OCI-LY3 (cell line): ENCODE measurements around the gene HSD3B7.

Experiments used
- H2AFZ ChIP-seq: fragments of 200-600, 300-600 bp; shearing (Covaris generic); 2 replicates; pipeline ENCODE4 v1.6.0; 2014; ENCODE audit warnings: antibody characterized with exemption, low read depth, low read length
- H3K27ac ChIP-seq: fragments of 200-600, 300-600 bp; sonication (generic); 2 replicates; pipeline ENCODE4 v1.5.1; 2014; ENCODE audit warnings: mild to moderate bottlenecking, low read length, moderate library complexity, mixed read lengths
- H3K27me3 ChIP-seq: fragments of 200-600, 300-600 bp; sonication (generic); 2 replicates; pipeline ENCODE4 v1.6.1; 2014; ENCODE audit warnings: low read depth, low read length, mixed read lengths
- H3K36me3 ChIP-seq: fragments of 200-600, 300-600 bp; sonication (generic); replicated peaks from 2 replicates; pipeline ENCODE3; 2014; ENCODE audit warnings: low read depth, low read length, mixed read lengths
- H3K4me1 ChIP-seq: fragments of 300-600, 200-600 bp; sonication (generic); 2 replicates; pipeline ENCODE4 v1.6.1; 2014; ENCODE audit warnings: low read length, mixed read lengths
- H3K4me2 ChIP-seq: fragments of 200-600, 300-600 bp; sonication (generic); 2 replicates; pipeline ENCODE4 v1.6.1; 2014; ENCODE audit warnings: low read length, mixed read lengths
- H3K4me3 ChIP-seq: fragments of 300-600, 200-600 bp; sonication (generic); 2 replicates; pipeline ENCODE4 v1.5.1; 2014; ENCODE audit warnings: antibody characterized with exemption, mild to moderate bottlenecking, low read length, moderate library complexity
- H3K79me2 ChIP-seq: fragments of 300-600, 200-600 bp; shearing (Covaris generic); 2 replicates; pipeline ENCODE4 v1.6.1; 2014; ENCODE audit warnings: mild to moderate bottlenecking, low read length, mixed read lengths
- H3K9ac ChIP-seq: fragments of 300-600, 200-600 bp; shearing (Covaris generic); 2 replicates; pipeline ENCODE4 v1.6.0; 2014; ENCODE audit warnings: mild to moderate bottlenecking, low read length, moderate library complexity
- H3K9me3 ChIP-seq: fragments of 200-600, 300-600 bp; shearing (Covaris generic); 2 replicates; pipeline ENCODE4 v1.6.1; 2014; ENCODE audit warnings: low read length, mixed read lengths; ENCODE audit not compliant: insufficient read depth
- H4K20me1 ChIP-seq: fragments of 200-600, 300-600 bp; sonication (generic); 2 replicates; pipeline ENCODE4 v1.6.1; 2016; ENCODE audit warnings: low read length, mixed read lengths; ENCODE audit not compliant: insufficient read depth
- CTCF ChIP-seq: fragments of 200-600, 300-600 bp; sonication (generic); IDR thresholded peaks from 2 replicates; pipeline ENCODE4 v1.5.1; 2014; ENCODE audit warnings: antibody characterized with exemption, low read length, low read depth
- EZH2phosphoT487 ChIP-seq: fragments of 200-600 bp; shearing (Covaris generic); IDR thresholded peaks from 2 replicates; pipeline ENCODE4 v1.6.1; 2018; ENCODE audit warnings: antibody characterized with exemption, mixed run types, low read depth

HSD3B7 gene

GRCh38 chr16:30980959-30981358 lies 4.0 kb upstream of the HSD3B7 start:
- H3K36me3 ChIP-seq: peaks cover 26% of the 10 kb centered on the region
- no peak overlapping the region for H3K4me2 ChIP-seq
- no peak overlapping the region for H3K9ac ChIP-seq
- TF ChIP-seq EZH2phosphoT487: no peak
- no peaks in the 10 kb centered on the region for H3K27me3 ChIP-seq
- H3K4me1 ChIP-seq: no peaks in the 10 kb centered on the region
- H3K79me2 ChIP-seq: no peaks in the 10 kb centered on the region
- H3K4me3 ChIP-seq: no peak overlapping the region
- no peak overlapping the region for H2AFZ ChIP-seq
- no peaks in the 10 kb centered on the region for H3K9me3 ChIP-seq
- no peaks in the 10 kb centered on the region for H4K20me1 ChIP-seq
- H3K27ac ChIP-seq: no peak overlapping the region

- H3K36me3 ChIP-seq: peaks cover 20% of the 10 kb centered on the region
- TF ChIP-seq CTCF (no peak), EZH2phosphoT487 (no peak)
These were observed 2.3 kb upstream of the HSD3B7 start for GRCh38 chr16:30982548-30983288.

DNA sequence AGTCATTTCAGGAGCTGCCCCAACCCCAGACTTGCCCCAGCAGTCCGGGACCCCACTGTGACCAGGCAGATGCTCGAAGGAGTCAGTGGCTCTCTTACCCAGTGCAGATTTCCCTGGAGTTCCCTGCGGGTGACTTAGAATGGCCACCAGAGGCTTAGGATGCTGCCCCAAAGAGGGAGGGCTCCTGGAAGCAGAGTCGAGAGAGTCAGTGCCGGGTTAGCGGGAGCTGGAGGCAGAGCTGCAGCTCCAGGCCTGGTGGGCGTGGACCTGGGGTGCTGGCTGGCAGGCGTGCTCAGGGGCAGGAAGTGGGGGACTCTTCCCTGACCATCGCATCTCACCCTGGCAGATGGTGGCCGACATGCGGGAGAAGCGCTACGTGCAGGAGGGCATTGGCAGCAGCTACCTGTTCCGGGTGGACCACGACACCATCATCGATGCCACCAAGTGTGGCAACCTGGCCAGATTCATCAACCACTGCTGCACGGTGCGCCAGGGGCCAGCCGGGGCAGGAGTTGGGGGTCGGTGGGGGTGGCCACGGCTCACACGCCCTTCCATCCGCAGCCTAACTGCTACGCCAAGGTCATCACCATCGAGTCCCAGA lies 1.6 kb upstream of the HSD3B7 start:
- Histone ChIP-seq H3K36me3 (peaks cover 20% of the 10 kb centered on the region), H2AFZ (no peak overlapping the region), H3K27ac (no peak overlapping the region), H3K27me3 (no peaks in the 10 kb centered on the region), H4K20me1 (no peaks in the 10 kb centered on the region), H3K4me3 (no peak overlapping the region), H3K9ac (no peak overlapping the region), H3K9me3 (no peaks in the 10 kb centered on the region), H3K79me2 (no peaks in the 10 kb centered on the region), H3K4me2 (no peak overlapping the region), H3K4me1 (no peaks in the 10 kb centered on the region)
- TF ChIP-seq CTCF: no peak
- no peak for TF ChIP-seq EZH2phosphoT487

More at GRCh38 chr16:30982548-30983288, 2.3 kb upstream of the HSD3B7 start:
- Histone ChIP-seq H3K4me2 (no peak overlapping the region), H3K4me1 (no peaks in the 10 kb centered on the region), H3K79me2 (no peaks in the 10 kb centered on the region), H3K27ac (no peak overlapping the region), H3K9ac (no peak overlapping the region), H3K4me3 (no peak overlapping the region), H4K20me1 (no peaks in the 10 kb centered on the region), H2AFZ (no peak overlapping the region), H3K27me3 (no peaks in the 10 kb centered on the region), H3K9me3 (no peaks in the 10 kb centered on the region)

DNA sequence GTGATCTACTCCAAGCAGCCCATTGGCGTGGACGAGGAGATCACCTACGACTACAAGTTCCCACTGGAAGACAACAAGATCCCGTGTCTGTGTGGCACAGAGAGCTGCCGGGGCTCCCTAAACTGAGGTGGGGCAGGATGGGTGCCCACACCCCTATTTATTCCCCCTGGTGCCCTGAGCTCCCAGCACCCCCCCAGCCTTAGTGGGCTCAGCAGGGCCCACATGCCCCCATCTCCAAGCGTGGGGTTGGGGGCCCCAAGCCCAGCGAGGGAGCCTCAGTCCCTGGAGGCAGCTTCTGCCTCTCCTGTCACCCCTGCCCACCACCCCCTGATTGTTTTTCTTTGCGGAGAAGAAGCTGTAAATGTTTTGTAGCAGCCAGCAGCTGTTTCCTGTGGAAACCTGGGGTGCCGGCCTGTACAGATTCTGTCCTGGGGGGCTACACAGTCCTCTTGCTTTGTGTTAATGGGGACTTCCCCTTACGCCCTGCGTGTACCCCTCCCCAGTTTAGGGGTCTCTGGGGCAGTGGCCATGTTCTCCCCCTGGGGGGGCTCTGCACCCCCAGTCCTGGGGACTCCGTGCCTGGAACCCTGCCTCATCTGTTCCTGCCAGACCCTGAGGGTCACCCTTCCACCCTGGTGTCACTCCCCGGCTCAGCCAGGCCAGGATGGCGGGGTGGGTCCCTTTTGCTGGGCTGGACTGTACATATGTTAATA lies 953 bp upstream of the HSD3B7 start:
- Histone ChIP-seq H2AFZ (no peak overlapping the region), H3K27me3 (no peaks in the 10 kb centered on the region), H4K20me1 (no peaks in the 10 kb centered on the region), H3K4me2 (no peak overlapping the region), H3K9me3 (no peaks in the 10 kb centered on the region), H3K9ac (no peak overlapping the region), H3K4me1 (peaks cover 5% of the 10 kb centered on the region), H3K27ac (no peak overlapping the region), H3K4me3 (no peak overlapping the region), H3K79me2 (no peaks in the 10 kb centered on the region), H3K36me3 (peaks cover 20% of the 10 kb centered on the region)
- TF ChIP-seq EZH2phosphoT487 (no peak), CTCF (no peak)
